Progenitor cell of endocrine pancreas (in vitro differentiated cells): Measurements from ENCODE around the gene DPH2. TPM values are rescaled to one million over a fixed set of nuclear protein-coding genes. Genes with fewer than 3 reads are reported as not detected.

ENCODE experiments used
- DNase-seq: peaks from one replicate; pipeline ENCODE4 v3.0.0; 2021; ENCODE audit warnings: low spot score; ENCODE audit not compliant: unreplicated experiment
- H3K27ac Mint-ChIP-seq: 2 replicates; pipeline ENCODE4 v1.8.0; 2021; ENCODE audit warnings: mild to moderate bottlenecking, moderate library complexity, mixed read lengths
- H3K27me3 Mint-ChIP-seq: 2 replicates; pipeline ENCODE4 v1.8.0; 2021; ENCODE audit warnings: mixed read lengths
- H3K36me3 Mint-ChIP-seq: 2 replicates; pipeline ENCODE4 v1.8.0; 2022; ENCODE audit warnings: mixed read lengths; ENCODE audit not compliant: insufficient read depth
- H3K4me1 Mint-ChIP-seq: 2 replicates; pipeline ENCODE4 v1.8.0; 2021; ENCODE audit warnings: low read depth, mixed read lengths
- H3K4me3 Mint-ChIP-seq: 2 replicates; pipeline ENCODE4 v1.8.0; 2021; ENCODE audit warnings: low read depth, mild to moderate bottlenecking, moderate library complexity, mixed read lengths
- H3K9me3 Mint-ChIP-seq: 2 replicates; pipeline ENCODE4 v1.8.0; 2021; ENCODE audit warnings: low read depth, mixed read lengths
- total RNA-seq: library from RNA; stranded (reverse); gene quantifications from 2 replicates; pipeline ENCODE4 v1.2.1, GENCODE V29; 2021
- TF ChIP-seq, protein P1 (sequence below): fragments of 200-600 bp; sonication (generic); IDR thresholded peaks from one replicate; pipeline ENCODE4 v1.5.0; 2021; ENCODE audit warnings: antibody characterized with exemption, mild to moderate bottlenecking; ENCODE audit not compliant: unreplicated experiment

DPH2 gene
- total RNA-seq, 1 donor from 2014 or later: 25.4 TPM

DNA sequence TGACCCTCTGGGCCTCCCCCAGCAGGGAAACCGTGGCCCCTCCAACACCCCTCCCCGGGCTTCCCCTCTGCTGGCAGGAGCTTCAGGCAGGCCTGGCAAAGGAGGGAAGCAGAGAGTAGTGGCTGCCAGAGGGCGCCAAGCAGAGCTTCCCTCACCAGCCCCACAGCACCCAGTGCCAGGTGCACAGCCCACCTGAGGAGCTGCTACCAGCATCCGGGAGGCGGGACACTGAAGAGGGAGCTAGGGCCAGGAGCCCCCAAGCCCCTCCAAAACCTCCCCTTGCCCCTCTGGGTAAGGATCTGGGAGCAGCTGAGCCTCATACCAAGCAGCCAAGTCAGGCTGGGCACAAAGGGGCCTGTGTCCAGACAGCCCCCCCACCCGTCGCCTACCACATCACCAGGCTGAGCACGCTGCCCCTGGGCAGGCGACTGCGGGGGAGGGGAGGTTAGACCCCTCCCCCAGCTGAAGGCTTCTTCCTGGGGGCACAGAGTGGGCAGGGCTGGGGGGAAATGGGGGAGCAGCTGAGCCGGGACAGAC lies 41.2 kb downstream of the DPH2 start:
- TF ChIP-seq, protein P1, sequence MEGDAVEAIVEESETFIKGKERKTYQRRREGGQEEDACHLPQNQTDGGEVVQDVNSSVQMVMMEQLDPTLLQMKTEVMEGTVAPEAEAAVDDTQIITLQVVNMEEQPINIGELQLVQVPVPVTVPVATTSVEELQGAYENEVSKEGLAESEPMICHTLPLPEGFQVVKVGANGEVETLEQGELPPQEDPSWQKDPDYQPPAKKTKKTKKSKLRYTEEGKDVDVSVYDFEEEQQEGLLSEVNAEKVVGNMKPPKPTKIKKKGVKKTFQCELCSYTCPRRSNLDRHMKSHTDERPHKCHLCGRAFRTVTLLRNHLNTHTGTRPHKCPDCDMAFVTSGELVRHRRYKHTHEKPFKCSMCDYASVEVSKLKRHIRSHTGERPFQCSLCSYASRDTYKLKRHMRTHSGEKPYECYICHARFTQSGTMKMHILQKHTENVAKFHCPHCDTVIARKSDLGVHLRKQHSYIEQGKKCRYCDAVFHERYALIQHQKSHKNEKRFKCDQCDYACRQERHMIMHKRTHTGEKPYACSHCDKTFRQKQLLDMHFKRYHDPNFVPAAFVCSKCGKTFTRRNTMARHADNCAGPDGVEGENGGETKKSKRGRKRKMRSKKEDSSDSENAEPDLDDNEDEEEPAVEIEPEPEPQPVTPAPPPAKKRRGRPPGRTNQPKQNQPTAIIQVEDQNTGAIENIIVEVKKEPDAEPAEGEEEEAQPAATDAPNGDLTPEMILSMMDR: no peak
- no peak overlapping the region for H3K27ac Mint-ChIP-seq
- DNase-seq: no peak
- peaks cover 5% of the 10 kb centered on the region for H3K4me1 Mint-ChIP-seq
- no peaks in the 10 kb centered on the region for H3K9me3 Mint-ChIP-seq
- peaks cover 7% of the 10 kb centered on the region for H3K36me3 Mint-ChIP-seq
- no peaks in the 10 kb centered on the region for H3K27me3 Mint-ChIP-seq
- H3K4me3 Mint-ChIP-seq: no peak overlapping the region

DNA sequence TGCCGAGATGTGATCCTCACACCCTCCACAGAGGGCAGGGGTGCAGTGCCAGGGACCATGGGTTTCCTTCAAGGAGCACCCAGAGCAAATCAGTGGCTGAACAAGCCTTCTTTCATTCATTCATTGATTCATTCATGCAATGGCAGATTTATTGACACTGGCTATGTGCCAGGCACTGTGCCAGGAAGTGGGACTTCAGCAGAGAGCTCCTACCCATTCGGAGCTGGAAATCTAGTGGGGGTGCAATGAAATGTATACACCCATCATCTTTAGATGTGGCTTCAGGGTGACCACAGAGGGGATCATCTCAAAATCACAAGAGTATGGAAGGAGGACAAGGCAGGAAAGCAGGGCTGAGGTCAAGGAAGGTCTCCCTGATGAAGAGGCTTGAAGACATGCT lies 42.6 kb downstream of the DPH2 start:
- TF ChIP-seq, protein P1: no peak
- Mint-ChIP-seq H3K4me1 (peaks cover 7% of the 10 kb centered on the region), H3K4me3 (no peak overlapping the region), H3K27ac (no peak overlapping the region), H3K36me3 (peaks cover 5% of the 10 kb centered on the region), H3K9me3 (no peaks in the 10 kb centered on the region), H3K27me3 (no peaks in the 10 kb centered on the region)
- DNase-seq: no peak

DNA sequence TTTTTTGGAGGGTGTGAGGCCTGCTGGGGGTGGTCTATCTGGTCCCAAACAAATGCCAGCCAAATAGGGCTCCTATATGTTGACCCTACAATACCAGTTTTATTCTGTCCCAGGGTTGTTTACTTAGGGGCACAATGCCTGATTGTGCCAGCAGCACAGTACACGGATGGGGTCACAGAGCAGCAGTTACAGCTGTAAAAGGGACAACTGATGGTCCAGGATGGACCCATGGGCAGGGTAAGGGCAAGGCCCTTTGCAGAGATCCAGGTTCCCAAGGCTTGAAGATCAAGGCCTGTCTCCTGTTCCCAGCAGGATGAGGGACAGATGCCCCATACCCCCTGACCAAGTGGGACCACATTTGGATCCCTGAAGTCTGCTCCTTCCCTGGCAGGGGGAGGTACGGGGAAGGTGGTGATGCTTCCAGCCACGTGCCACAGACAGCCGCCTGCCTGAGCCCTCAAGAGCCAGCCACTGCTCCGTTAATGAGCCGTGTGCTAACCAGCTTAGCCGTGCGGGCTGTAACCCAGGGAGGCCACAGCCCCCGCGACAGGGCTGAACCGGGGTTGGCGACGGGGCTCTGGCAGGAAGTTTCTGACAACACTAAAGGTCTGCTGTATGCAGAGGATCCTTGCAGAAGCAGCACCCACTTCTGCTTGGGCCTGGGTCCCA lies 43.3 kb downstream of the DPH2 start:
- Mint-ChIP-seq H3K4me3 (no peak overlapping the region), H3K36me3 (peaks cover 4% of the 10 kb centered on the region), H3K4me1 (peaks cover 7% of the 10 kb centered on the region), H3K27ac (no peak overlapping the region), H3K9me3 (no peaks in the 10 kb centered on the region), H3K27me3 (no peaks in the 10 kb centered on the region)
- TF ChIP-seq, protein P1: no peak
- no peak for DNase-seq

DNA sequence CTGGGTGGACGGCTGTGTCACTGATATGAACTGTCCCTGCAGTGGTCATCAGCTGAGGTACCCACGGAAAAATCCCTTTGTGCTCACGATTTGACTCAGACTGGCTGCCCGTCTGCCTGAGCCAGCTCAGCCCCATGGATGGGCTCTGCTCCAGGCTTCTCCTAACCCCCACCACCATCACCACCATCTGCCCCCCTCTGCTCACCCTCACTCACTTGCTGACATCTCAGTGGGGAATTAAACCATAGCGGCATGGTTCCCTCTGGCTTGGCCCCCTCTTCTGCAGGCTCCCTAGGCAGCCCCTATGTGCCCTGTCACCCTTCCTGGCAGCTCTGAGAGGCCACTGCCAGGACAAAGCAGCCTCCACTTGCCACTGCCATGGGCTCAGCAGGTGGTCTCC lies 44.1 kb downstream of the DPH2 start:
- Mint-ChIP-seq H3K27me3 (no peaks in the 10 kb centered on the region), H3K27ac (no peak overlapping the region), H3K9me3 (no peaks in the 10 kb centered on the region), H3K4me1 (peaks cover 7% of the 10 kb centered on the region), H3K36me3 (no peaks in the 10 kb centered on the region), H3K4me3 (no peak overlapping the region)
- no peak for DNase-seq
- TF ChIP-seq, protein P1: no peak

DNA sequence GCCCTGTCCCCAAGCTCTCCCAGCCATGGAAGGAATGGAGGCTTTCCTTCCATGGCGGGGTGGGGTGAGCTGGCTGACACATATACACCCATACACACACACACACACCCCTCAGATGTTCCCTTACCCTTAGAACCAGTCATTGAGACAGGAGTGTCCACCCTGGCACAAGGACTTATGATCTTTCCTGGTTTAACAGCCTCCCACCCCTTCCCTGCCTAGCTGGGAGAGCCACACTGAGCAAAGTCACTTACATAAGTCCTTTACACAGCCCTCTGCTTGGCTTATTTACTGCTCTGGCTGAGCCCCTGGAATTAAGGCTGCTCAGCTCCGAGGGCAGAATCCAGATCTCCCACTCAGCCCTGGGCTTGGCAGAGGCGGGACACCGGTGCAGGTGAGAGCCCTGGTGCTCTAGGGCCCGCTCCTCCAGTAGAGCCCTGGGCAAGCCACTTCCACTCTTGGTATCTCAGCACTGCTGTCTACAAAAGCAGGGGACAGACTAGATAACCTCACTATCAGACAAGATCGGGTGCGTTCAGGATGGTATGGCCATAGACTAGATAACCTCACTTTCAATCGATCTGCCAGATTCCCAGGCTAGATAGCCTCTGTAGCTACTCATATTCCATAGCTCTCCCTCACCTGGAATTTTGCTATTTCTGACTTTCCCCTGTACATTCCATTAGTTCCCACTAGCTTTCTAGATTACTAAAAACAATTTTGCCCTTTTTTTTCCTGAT lies 44.7 kb downstream of the DPH2 start:
- H3K9me3 Mint-ChIP-seq: no peaks in the 10 kb centered on the region
- H3K36me3 Mint-ChIP-seq: no peaks in the 10 kb centered on the region
- no peak overlapping the region for H3K4me3 Mint-ChIP-seq
- DNase-seq: no peak
- no peaks in the 10 kb centered on the region for H3K27me3 Mint-ChIP-seq
- H3K27ac Mint-ChIP-seq: no peak overlapping the region
- TF ChIP-seq, protein P1: no peak
- peaks cover 7% of the 10 kb centered on the region for H3K4me1 Mint-ChIP-seq
